GM12892 (cell line): ENCODE results near the gene PVALB.

ENCODE experiments used
- POLR2AphosphoS5 ChIP-seq: IDR thresholded peaks from 2 replicates; pipeline ENCODE4 v1.6.1; 2011; ENCODE audit warnings: low read depth, low read length, control low read depth
- TAF1 ChIP-seq: IDR thresholded peaks from 2 replicates; pipeline ENCODE4 v1.6.1; 2011; ENCODE audit warnings: low read depth, mild to moderate bottlenecking, control low read depth, low read length, borderline replicate concordance

DNA sequence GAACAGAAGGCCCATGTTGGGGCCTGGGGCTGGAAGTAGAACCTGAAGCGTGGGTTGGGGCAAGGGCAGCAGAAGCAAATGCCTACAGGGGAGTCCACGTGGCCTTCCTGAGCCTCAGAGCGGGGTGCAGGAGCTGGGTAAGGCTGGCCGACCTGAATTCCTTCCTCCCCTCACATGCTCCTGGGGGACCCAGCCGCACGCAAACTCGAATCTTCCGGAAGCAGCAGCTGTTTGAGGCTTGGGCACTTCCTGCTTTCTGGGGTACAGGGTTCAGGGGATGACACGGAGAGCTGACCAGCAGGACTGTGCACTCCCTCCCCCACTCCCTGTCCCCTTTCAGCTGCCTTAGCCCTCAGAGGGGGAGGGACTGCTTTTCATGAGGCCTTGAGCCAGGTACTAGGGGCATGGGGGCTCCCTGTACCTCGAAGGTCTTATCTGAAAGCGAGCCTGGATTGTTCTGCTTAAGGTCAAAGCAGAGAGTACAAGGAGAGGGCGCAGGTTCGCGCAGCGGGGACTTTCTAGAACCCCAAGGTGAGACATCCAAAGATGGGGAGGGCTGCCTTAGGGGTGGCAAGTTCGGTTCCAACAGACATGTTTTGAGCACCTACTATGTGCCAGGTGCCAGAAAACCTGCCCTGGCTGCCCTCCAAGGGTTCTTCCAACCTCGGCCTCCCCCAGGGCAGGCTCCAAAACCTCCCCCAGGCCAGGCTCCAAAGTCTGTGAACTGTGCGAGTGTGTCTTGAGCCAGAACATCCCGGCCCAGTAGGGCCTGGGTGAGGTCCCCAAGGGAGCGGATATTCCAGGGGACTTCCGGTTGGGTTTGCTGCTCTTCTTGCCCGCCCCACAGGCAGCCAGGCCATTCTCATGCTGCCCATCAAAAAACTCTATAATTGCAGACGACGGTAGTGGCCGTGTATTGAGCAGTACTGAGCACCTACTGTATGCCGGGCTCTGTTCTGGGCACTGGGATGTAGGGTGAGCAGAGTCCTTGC, 45.7 kb upstream of the PVALB start:
- no peak for TF ChIP-seq TAF1
- peak; percentile 69 for TF ChIP-seq POLR2AphosphoS5
